ACHN (cell line): Measurements from ENCODE around the gene TBL1XR1.

Experiments
- DNase-seq: peaks from one replicate; pipeline ENCODE4 v3.0.0-alpha.2; 2015
- in situ Hi-C: cut with HindIII; loops from 2 replicates; pipeline ENCODE4 v1.10.0; 2017; ENCODE audit warnings: low sequenced_read_pairs, low pct_ligation_motif_present, low pct_unique_long_range_greater_than_20kb

TBL1XR1 gene

GRCh38 chr3:177102553-177102952 lies 94.7 kb downstream of the TBL1XR1 start:
- no peak for DNase-seq
- in situ Hi-C loops = no loop called here

- in situ Hi-C loops = no loop called here
- no peak for DNase-seq
Measured at GRCh38 chr3:177098551-177098950, 98.7 kb downstream of the TBL1XR1 start.

- no peak for DNase-seq
- in situ Hi-C loops = no loop called here
Measured at GRCh38 chr3:177096615-177097014, 100.7 kb downstream of the TBL1XR1 start.

- no peak for DNase-seq
- in situ Hi-C loops = no loop called here
Measured at GRCh38 chr3:177093966-177094365, 103.3 kb downstream of the TBL1XR1 start.

- no peak for DNase-seq
- in situ Hi-C loops = no loop called here
Measured at GRCh38 chr3:177089901-177090300, 107.4 kb downstream of the TBL1XR1 start.

- no peak for DNase-seq
- in situ Hi-C loops = no loop called here
Measured at GRCh38 chr3:177089110-177089509, 108.2 kb downstream of the TBL1XR1 start.

- DNase-seq = no peak
- in situ Hi-C loops = no loop called here
Measured at GRCh38 chr3:177085794-177086193, 111.5 kb downstream of the TBL1XR1 start.

- in situ Hi-C loops = no loop called here
- DNase-seq = no peak
Measured at GRCh38 chr3:177084616-177085015, 112.7 kb downstream of the TBL1XR1 start.

- DNase-seq = no peak
- in situ Hi-C loops = no loop called here
Measured at GRCh38 chr3:177080122-177080521, 117.2 kb downstream of the TBL1XR1 start.

GRCh38 chr3:177079684-177080083 lies 117.6 kb downstream of the TBL1XR1 start:
- in situ Hi-C loops = no loop called here
- DNase-seq = no peak

GRCh38 chr3:177071496-177072156 lies 125.7 kb downstream of the TBL1XR1 start:
- DNase-seq = no peak
- in situ Hi-C loops = no loop called here

GRCh38 chr3:177069514-177070329 lies 127.6 kb downstream of the TBL1XR1 start:
- in situ Hi-C loops = no loop called here
- no peak for DNase-seq

- DNase-seq = no peak
- in situ Hi-C loops = no loop called here
Measured at GRCh38 chr3:177068967-177069366, 128.3 kb downstream of the TBL1XR1 start.

GRCh38 chr3:177066068-177066467 lies 131.2 kb downstream of the TBL1XR1 start:
- in situ Hi-C loops = no loop called here

GRCh38 chr3:177065285-177066033 lies 131.8 kb downstream of the TBL1XR1 start:
- in situ Hi-C loops = no loop called here
- DNase-seq = no peak

More at GRCh38 chr3:177066068-177066467, 131.2 kb downstream of the TBL1XR1 start:
- DNase-seq = no peak

GRCh38 chr3:177062052-177062732 lies 135.1 kb downstream of the TBL1XR1 start:
- no peak for DNase-seq
- in situ Hi-C loops = no loop called here

GRCh38 chr3:177061369-177061768 lies 135.9 kb downstream of the TBL1XR1 start:
- in situ Hi-C loops = no loop called here
- DNase-seq = no peak

- in situ Hi-C loops = no loop called here
- DNase-seq = no peak
Measured at GRCh38 chr3:177060492-177060891, 136.8 kb downstream of the TBL1XR1 start.

GRCh38 chr3:177058648-177059047 lies 138.6 kb downstream of the TBL1XR1 start:
- in situ Hi-C loops = no loop called here
- DNase-seq = no peak
